DMS153 treated with DMSO at 0.1 percent for 48 hours (cell line): ENCODE data around the gene CELA2A.
"Not testable (repeated sequence)": the region's sequence is repeated elsewhere in the genome, so short reads cannot be mapped to it uniquely, and the experiment has no call there.

Experiments
- DNase-seq: peaks from one replicate; lab custom pipeline; 2025; ENCODE audit not compliant: unreplicated experiment; lab: John Stamatoyannopoulos, UW

The CELA2A gene

GRCh38 chr1:15466955-15467625 lies 10.6 kb downstream of the CELA2A start:
- not testable (repeated sequence) for DNase-seq

- no peak for DNase-seq
Observed at GRCh38 chr1:15468145-15468544, 11.6 kb downstream of the CELA2A start.

GRCh38 chr1:15469361-15469760 lies 12.8 kb downstream of the CELA2A start:
- no peak for DNase-seq

GRCh38 chr1:15469821-15470448 lies 13.4 kb downstream of the CELA2A start:
- DNase-seq: not testable (repeated sequence)

GRCh38 chr1:15471067-15471466 lies 14.5 kb downstream of the CELA2A start:
- not testable (repeated sequence) for DNase-seq

GRCh38 chr1:15471723-15472122 lies 15.2 kb downstream of the CELA2A start:
- DNase-seq: not testable (repeated sequence)

- DNase-seq: no peak
Observed at GRCh38 chr1:15472587-15472986, 16.1 kb downstream of the CELA2A start.

- DNase-seq: no peak
Observed at GRCh38 chr1:15475752-15476314, 19.3 kb downstream of the CELA2A start, which contains the start of gene CELA2B. CELA2B (plus strand) TSS chr1:15476104; CDS start chr1:15476126, 22 bp downstream.

- DNase-seq: no peak
Observed at GRCh38 chr1:15476927-15477326, 20.4 kb downstream of the CELA2A start.

GRCh38 chr1:15477646-15478212 lies 21.2 kb downstream of the CELA2A start:
- DNase-seq: no peak

GRCh38 chr1:15479654-15480347 lies 23.3 kb downstream of the CELA2A start:
- no peak for DNase-seq

GRCh38 chr1:15482455-15482854 lies 25.9 kb downstream of the CELA2A start:
- DNase-seq: not testable (repeated sequence)

GRCh38 chr1:15482983-15483543 lies 26.5 kb downstream of the CELA2A start:
- DNase-seq: not testable (repeated sequence)

GRCh38 chr1:15483971-15484370 lies 27.4 kb downstream of the CELA2A start:
- DNase-seq: no peak

- DNase-seq: not testable (repeated sequence)
Observed at GRCh38 chr1:15484443-15484842, 27.9 kb downstream of the CELA2A start.

- no peak for DNase-seq
Observed at GRCh38 chr1:15485636-15486035, 29.1 kb downstream of the CELA2A start.

- not testable (repeated sequence) for DNase-seq
Observed at GRCh38 chr1:15486844-15487610, 30.5 kb downstream of the CELA2A start.

- DNase-seq: no peak
Observed at GRCh38 chr1:15488371-15488770, 31.8 kb downstream of the CELA2A start.

GRCh38 chr1:15489052-15489736 lies 32.7 kb downstream of the CELA2A start:
- DNase-seq: no peak

- DNase-seq: not testable (repeated sequence)
Observed at GRCh38 chr1:15491010-15491409, 34.5 kb downstream of the CELA2A start.
